GM18499 (cell line): ENCODE results near the gene CCDC201.

ENCODE experiments used
- ATAC-seq: cut with Tn5 transposase; IDR thresholded peaks from one replicate; pipeline ENCODE4 v1.9.1; 2021; ENCODE audit warnings: moderate number of reproducible peaks; ENCODE audit not compliant: insufficient read depth, unreplicated experiment

CCDC201 gene

GRCh38 chr7:45873035-45873354 is at the start of gene CCDC201:
CCDC201 (minus strand) TSS chr7:45873082; CDS start chr7:45873007, 75 bp downstream.
- no peak for ATAC-seq

- no peak for ATAC-seq
Measured at GRCh38 chr7:45921699-45922519, 49.0 kb upstream of the CCDC201 start.

DNA sequence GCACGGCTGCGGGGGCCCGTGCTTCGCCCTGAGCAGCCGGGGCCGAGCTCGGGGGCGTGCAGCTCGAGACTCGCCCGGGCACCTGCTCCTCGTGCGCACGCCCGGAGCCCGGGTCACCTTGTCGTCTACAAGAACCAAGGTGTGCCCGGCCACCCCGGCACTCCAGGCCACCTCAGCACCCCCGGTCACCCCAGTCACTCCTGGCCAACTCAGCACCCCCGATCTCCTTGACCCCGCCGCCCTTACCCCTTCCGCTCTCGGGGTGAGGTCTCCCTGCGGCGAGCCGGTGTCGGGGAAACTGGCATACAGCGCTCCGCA is 48.5 kb upstream of the CCDC201 start:
- no peak for ATAC-seq

DNA sequence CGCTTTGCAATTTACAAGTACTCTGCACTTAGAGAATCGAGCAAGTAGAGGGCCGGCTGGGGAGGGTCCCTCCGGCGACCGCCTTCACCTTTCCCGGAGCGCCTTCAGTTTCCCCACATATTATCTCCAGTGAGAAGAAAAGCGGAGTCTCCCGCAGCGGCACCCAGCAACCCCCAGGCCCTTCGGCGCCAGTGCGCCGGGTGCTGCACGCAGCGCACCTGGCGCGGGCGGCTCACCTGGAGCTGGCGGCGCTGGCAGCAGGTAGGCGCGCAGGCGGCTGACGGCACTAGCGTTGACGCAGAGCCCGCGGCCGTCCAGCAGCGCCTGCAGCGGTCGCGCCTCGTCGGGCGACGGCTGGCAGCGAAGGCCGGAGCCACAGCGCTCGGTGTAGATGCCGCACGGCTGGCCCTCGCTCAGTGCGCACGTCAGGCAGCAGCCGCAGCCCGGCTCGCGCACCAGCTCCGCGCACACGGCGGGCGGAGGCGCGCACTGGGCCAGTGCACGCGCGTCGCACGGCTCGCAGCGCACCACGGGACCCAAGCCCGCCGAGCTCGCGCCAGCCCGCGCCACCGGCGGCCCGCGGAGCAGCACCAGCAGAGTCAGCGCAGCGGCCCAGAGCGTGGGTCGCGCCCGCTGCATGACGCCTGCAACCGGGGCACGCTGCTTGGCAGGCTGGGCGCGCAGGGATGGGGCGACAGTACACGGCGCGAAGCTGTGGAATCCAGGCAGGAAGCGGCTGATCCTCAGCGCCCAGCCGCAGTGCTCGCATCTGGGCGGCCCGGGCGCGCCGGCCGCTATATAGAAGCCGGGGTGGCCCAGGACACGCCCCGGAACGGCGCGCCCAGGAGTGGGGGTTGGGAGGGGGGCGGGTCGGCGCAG is 47.9 kb upstream of the CCDC201 start, which contains the start of gene IGFBP3:
TSS of gene IGFBP3 (minus strand) at position 771 of the 879 bp plus-strand sequence. CDS start at position 639, 132 bp downstream.
- no peak for ATAC-seq

- no peak for ATAC-seq
Measured at GRCh38 chr7:45919993-45920459, 47.1 kb upstream of the CCDC201 start.

DNA sequence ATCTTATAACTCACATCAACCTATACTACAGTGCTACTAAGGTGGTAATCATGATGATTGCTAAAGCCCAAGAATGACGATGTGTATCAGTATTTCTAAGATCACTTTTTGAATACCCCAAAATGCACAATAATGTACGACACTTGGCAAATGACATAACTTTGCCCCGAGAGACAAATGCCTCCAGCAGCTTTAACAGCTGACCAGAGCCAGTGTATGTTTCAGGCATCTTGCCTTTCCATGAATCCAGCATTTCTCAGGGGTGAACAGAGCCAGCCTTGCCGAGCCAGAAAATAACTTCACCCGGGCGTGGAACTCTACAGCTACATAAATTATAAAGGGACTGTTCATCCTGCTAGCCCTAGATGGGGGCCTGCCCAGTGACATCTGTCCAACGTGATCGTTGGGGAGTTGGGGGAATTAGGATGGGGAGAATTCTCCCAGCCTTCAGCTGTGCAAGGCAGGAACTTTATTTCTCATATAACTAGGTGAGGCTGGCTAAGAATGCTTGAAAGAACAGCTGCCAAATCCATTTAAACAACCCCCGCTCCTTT is 46.4 kb upstream of the CCDC201 start:
- ATAC-seq, result no peak

- no peak for ATAC-seq
Measured at GRCh38 chr7:45918556-45918955, 45.7 kb upstream of the CCDC201 start.

GRCh38 chr7:45917658-45918057 is 44.8 kb upstream of the CCDC201 start:
- ATAC-seq, result peak; percentile 54

GRCh38 chr7:45917064-45917463 is 44.2 kb upstream of the CCDC201 start:
- ATAC-seq, result no peak

DNA sequence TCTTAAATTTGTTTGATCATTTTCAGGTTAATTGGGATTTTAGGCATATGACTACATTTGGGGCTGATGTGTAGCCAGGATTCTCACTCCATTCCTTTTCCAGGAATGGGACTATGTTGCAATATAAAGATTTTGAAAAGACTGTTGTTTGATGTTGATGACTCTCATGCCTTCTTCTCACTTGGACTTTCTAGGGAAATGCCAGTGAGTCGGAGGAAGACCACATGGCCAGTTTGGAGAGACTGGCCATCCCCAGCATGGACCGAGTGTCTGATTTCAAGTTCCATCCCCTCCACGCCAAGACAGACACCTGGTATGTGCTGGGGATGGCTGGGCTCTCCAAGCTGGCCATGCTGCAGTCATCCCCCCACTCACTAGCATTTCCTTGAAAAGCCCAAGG is 42.7 kb upstream of the CCDC201 start:
- no peak for ATAC-seq

GRCh38 chr7:45914911-45915310 is 42.0 kb upstream of the CCDC201 start:
- no peak for ATAC-seq

GRCh38 chr7:45912972-45913371 is 40.1 kb upstream of the CCDC201 start:
- ATAC-seq, result no peak

GRCh38 chr7:45911311-45911710 is 38.4 kb upstream of the CCDC201 start:
- ATAC-seq, result no peak

GRCh38 chr7:45910855-45911254 is 38.0 kb upstream of the CCDC201 start:
- ATAC-seq, result no peak

GRCh38 chr7:45909561-45909960 is 36.7 kb upstream of the CCDC201 start:
- no peak for ATAC-seq

DNA sequence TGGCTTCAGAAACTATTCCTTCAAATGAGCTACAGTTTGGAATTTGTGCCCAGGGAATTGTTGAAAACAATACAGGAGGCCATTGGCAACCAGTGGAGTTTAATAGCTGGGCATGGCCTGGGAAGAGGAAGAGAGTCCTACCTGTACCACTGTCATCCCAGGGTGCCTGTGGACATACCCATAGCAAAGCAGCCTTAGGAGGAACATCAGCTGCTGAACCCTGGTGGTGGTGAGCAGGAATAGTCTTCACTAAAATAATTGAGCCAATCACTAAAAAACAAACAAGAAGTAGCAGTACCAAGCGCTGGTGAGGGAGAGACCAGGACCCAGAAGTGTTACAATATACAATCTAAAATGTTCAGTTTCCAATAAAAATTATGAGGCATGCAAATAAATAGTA is 29.9 kb upstream of the CCDC201 start:
- ATAC-seq, result no peak

DNA sequence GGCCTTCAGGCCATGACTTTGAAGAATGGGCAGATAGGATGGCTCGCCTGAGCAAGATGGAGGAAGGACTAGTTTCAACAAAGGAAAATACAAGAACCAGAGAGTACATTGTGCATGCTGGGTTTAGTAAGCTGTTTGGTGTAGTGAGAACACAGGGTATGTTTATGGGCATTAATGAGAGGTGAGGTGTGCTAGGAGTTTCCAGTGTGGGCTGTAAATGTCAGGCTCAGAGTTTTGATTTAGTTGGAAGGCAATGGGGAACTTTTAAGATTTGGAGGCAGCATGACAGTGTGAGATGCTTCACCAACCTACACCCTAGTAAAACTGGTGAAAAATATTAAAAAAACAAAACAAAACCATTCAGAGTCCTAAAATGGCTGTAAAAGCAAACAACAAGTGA is 28.7 kb upstream of the CCDC201 start:
- no peak for ATAC-seq

DNA sequence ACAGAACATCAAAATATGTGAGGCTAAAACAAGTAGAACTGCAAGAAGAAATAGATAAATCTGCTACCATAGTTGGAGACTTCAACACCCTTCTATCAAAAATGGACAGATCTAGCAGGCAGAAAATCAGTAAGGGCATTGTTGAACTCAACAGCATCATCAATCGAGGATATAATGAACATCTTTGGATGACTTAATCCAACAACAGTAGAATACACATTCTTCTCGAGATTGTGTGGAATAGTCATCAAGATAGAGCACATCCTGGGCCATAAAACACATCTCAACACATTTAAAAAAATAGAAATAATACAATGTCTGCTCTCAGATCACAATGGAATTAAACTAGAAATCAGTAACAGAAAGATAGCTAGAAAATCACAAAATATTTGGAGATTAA is 25.3 kb upstream of the CCDC201 start:
- ATAC-seq, result no peak

GRCh38 chr7:45897042-45897690 is 24.3 kb upstream of the CCDC201 start:
- no peak for ATAC-seq

GRCh38 chr7:45894665-45895062 is 21.8 kb upstream of the CCDC201 start:
- no peak for ATAC-seq
